GM12878 (cell line): ENCODE results near the gene C5orf15. TPM values are rescaled to one million over a fixed set of nuclear protein-coding genes. Genes with fewer than 3 reads are reported as not detected.

Experiments used
- ATAC-seq: fragments of 200-7000 bp; cut with Tn5 transposase; 3 replicates; pipeline ENCODE4 v1.9.1; 2020; ENCODE audit warnings: mild to moderate bottlenecking, moderate library complexity
- BruUV-seq: library from RNA; stranded (reverse); fragments of 400-500 nt; replicated peaks from 2 replicates; lab custom pipeline; 2021; lab: Mats Ljungman, UMichigan
- CTCF ChIA-PET: fragments of 300-600 bp; sonication (Branson Sonifier 250); formaldehyde crosslinking; extraction: SDS; loops from one replicate; lab custom pipeline; 2021; ENCODE audit warnings: inconsistent platforms; lab: Yijun Ruan, JAX
- POLR2A ChIA-PET: fragments of 350-600 bp; formaldehyde crosslinking; extraction: SDS; loops from one replicate; lab custom pipeline; 2021; ENCODE audit warnings: inconsistent platforms; lab: Charles Lee
- RAD21 ChIA-PET: fragments of 300-600 bp; sonication (Branson Sonifier 250); formaldehyde crosslinking; loops from one replicate; lab custom pipeline; 2023; ENCODE audit warnings: antibody characterized with exemption; ENCODE audit not compliant: unreplicated experiment; lab: Charles Lee
- SMC1A ChIA-PET: fragments of 300-600 bp; sonication (Branson Sonifier 250); formaldehyde crosslinking; loops from one replicate; lab custom pipeline; 2023; ENCODE audit not compliant: unreplicated experiment, uncharacterized antibody; lab: Charles Lee
- DNase-seq: peaks from one replicate; pipeline ENCODE4 v3.0.0-alpha.2; 2011; ENCODE audit warnings: low read depth, low spot score
- FAIRE-seq: peaks from 3 replicates; lab custom pipeline; 2011; peaks lifted over from hg19 to GRCh38; lab: Jason Lieb, UNC
- H2AFZ ChIP-seq: 2 replicates; pipeline ENCODE4 v1.6.0; 2011; ENCODE audit warnings: low read depth, low read length, control low read depth; ENCODE audit not compliant: control insufficient read depth
- H3K27ac ChIP-seq: 2 replicates; pipeline ENCODE4 v1.5.1; 2011; ENCODE audit warnings: control low read depth; ENCODE audit not compliant: control insufficient read depth, insufficient read depth
- H3K27me3 ChIP-seq, 2 experiments: replicated peaks in 1 of 2; 2 replicates each; pipeline versions ENCODE4 v1.6.0 to v1.6.1; 2011; ENCODE audit warnings: low read length in 1 of 2; ENCODE audit not compliant: control insufficient read depth in 2 of 2, insufficient read depth in 2 of 2
- H3K36me3 ChIP-seq, 2 experiments: 2 replicates each; pipeline ENCODE4 v1.5.1; 2011; ENCODE audit warnings: low read length in 1 of 2; ENCODE audit not compliant: control insufficient read depth in 2 of 2, insufficient read depth in 2 of 2
- H3K4me1 ChIP-seq: 2 replicates; pipeline ENCODE4 v1.6.1; 2011; ENCODE audit warnings: mild to moderate bottlenecking, low read length, moderate library complexity, mixed read lengths; ENCODE audit not compliant: control insufficient read depth, insufficient read depth
- H3K4me2 ChIP-seq: 2 replicates; pipeline ENCODE4 v1.6.0; 2011; ENCODE audit warnings: control low read depth; ENCODE audit not compliant: control insufficient read depth, insufficient read depth
- H3K4me3 ChIP-seq: fragments of 200-600 bp; sonication (generic); 2 replicates; pipeline ENCODE4 v1.5.1; 2016
- H3K79me2 ChIP-seq: 2 replicates; pipeline ENCODE4 v1.6.0; 2011; ENCODE audit warnings: low read length; ENCODE audit not compliant: control insufficient read depth, insufficient read depth
- H3K9ac ChIP-seq: 2 replicates; pipeline ENCODE4 v1.8.0; 2011; ENCODE audit warnings: low read length, control low read depth, mixed read lengths; ENCODE audit not compliant: control insufficient read depth, insufficient read depth
- H3K9me3 ChIP-seq: replicated peaks from 3 replicates; pipeline ENCODE4 v1.5.1; 2011; ENCODE audit warnings: mild to moderate bottlenecking, low read length; ENCODE audit not compliant: control insufficient read depth, insufficient read depth
- H4K20me1 ChIP-seq: 2 replicates; pipeline ENCODE4 v1.6.0; 2011; ENCODE audit not compliant: control insufficient read depth, insufficient read depth
- BACH1 ChIP-seq: fragments of 450-650 bp; IDR thresholded peaks from 2 replicates; pipeline ENCODE4 v1.6.1; 2017; ENCODE audit warnings: mild to moderate bottlenecking, borderline replicate concordance
- BMI1 ChIP-seq: fragments of 450-650 bp; IDR thresholded peaks from 2 replicates; pipeline ENCODE4 v1.6.1; 2016; ENCODE audit warnings: mild to moderate bottlenecking, moderate library complexity, borderline replicate concordance
- CBFB ChIP-seq: IDR thresholded peaks from 2 replicates; pipeline ENCODE4 v1.6.1; 2016; ENCODE audit warnings: antibody characterized with exemption, low read depth
- CREB1 ChIP-seq: IDR thresholded peaks from 2 replicates; pipeline ENCODE4 v1.6.1; 2012; ENCODE audit warnings: low read depth, mild to moderate bottlenecking, inconsistent platforms
- FOS ChIP-seq: IDR thresholded peaks from 3 replicates; pipeline ENCODE4 v1.6.1; 2011; ENCODE audit warnings: borderline replicate concordance; ENCODE audit not compliant: insufficient read length; ENCODE audit errors: extremely low read depth
- HDAC2 ChIP-seq: fragments of 200-600 bp; sonication (generic); IDR thresholded peaks from 2 replicates; pipeline ENCODE4 v1.6.1; 2017
- MTA3 ChIP-seq: IDR thresholded peaks from 2 replicates; pipeline ENCODE4 v1.6.1; 2012; ENCODE audit warnings: low read length, inconsistent platforms, borderline replicate concordance
- TCF12 ChIP-seq: IDR thresholded peaks from 2 replicates; pipeline ENCODE4 v1.6.1; 2011; ENCODE audit warnings: low read depth, mild to moderate bottlenecking, low read length
- YBX1 ChIP-seq: fragments of 450-650 bp; IDR thresholded peaks from 2 replicates; pipeline ENCODE4 v1.6.1; 2016; ENCODE audit warnings: antibody characterized with exemption
- ZZZ3 ChIP-seq: IDR thresholded peaks from 2 replicates; pipeline ENCODE4 v1.6.1; 2011; ENCODE audit warnings: low read depth; ENCODE audit not compliant: control insufficient read depth, insufficient read length
- WGBS: methylation state at CpG from one replicate; pipeline ENCODE4 v1.1.6; 2016; ENCODE audit warnings: low lambda C conversion rate; ENCODE audit not compliant: insufficient replicate concordance, insufficient coverage; ENCODE audit errors: missing lambda C conversion rate; 5-methylcytosine and 5-hydroxymethylcytosine counted together
- in situ Hi-C: fragments of 300-500 bp; cut with MboI; formaldehyde crosslinking; loops from 9 replicates; pipeline ENCODE4 v1.14.3; 2018; ENCODE audit warnings: mixed read lengths
- intact Hi-C: fragments of 100-400 bp; cut with micrococcal nuclease; formaldehyde crosslinking; loops from one replicate; pipeline ENCODE4 v1.14.2; 2022; ENCODE audit not compliant: unreplicated experiment
- polyA plus RNA-seq, 11 experiments: library from polyadenylated mRNA; depleted of rRNA in 4 of 11; unstranded in 6 of 11; stranded (reverse) in 5 of 11; fragments of >200 nt; fragmentation: Nextera tagmentation in 4 of 11; fragmentation: Illumina TruSeq in 1 of 11; extraction: Ambion mirVana in 4 of 11; extraction: Trizol in 1 of 11; gene quantifications; 1 replicate in 1 of 11; 2 replicates in 10 of 11; pipeline versions ENCODE4 v1.2.1 to v1.2.3, GENCODE V29; 2011 to 2016; ENCODE audit warnings: inconsistent platforms in 2 of 11, missing spikeins in 2 of 11, low read depth in 1 of 11
- total RNA-seq, 4 experiments: library from RNA; depleted of rRNA in 3 of 4; stranded (reverse); fragments of >200 nt in 3 of 4; fragmentation: Illumina TruSeq in 1 of 4; extraction: Trizol in 1 of 4; gene quantifications; 2 replicates each; pipeline versions ENCODE4 v1.2.1 to v1.2.3, GENCODE V29; 2013 to 2021
- TF ChIP-seq, protein P1 (sequence below): IDR thresholded peaks from 2 replicates; pipeline ENCODE4 v1.6.1; 2011; ENCODE audit warnings: mild to moderate bottlenecking, low read depth, low read length, moderate library complexity; ENCODE audit not compliant: insufficient replicate concordance
- TF ChIP-seq, protein P2 (sequence below): fragments of 450-650 bp; IDR thresholded peaks from 2 replicates; pipeline ENCODE4 v1.6.1; 2017; ENCODE audit warnings: mild to moderate bottlenecking
- TF ChIP-seq, protein P3 (sequence below): fragments of 450-650 bp; IDR thresholded peaks from 2 replicates; pipeline ENCODE4 v1.6.1; 2016; ENCODE audit warnings: mild to moderate bottlenecking, moderate library complexity, borderline replicate concordance
- TF ChIP-seq, protein P4 (sequence below): fragments of 450-650 bp; IDR thresholded peaks from 2 replicates; pipeline ENCODE4 v1.6.1; 2018; ENCODE audit warnings: borderline replicate concordance, mild to moderate bottlenecking; ENCODE audit not compliant: partially characterized antibody

The C5orf15 gene
- total and polyA plus RNA-seq, 10 of the 15 experiments (the other 5 are each of a cell fraction or from before 2014, with no cell fraction given): 21.7 to 69.6 (median 46.0) TPM

DNA sequence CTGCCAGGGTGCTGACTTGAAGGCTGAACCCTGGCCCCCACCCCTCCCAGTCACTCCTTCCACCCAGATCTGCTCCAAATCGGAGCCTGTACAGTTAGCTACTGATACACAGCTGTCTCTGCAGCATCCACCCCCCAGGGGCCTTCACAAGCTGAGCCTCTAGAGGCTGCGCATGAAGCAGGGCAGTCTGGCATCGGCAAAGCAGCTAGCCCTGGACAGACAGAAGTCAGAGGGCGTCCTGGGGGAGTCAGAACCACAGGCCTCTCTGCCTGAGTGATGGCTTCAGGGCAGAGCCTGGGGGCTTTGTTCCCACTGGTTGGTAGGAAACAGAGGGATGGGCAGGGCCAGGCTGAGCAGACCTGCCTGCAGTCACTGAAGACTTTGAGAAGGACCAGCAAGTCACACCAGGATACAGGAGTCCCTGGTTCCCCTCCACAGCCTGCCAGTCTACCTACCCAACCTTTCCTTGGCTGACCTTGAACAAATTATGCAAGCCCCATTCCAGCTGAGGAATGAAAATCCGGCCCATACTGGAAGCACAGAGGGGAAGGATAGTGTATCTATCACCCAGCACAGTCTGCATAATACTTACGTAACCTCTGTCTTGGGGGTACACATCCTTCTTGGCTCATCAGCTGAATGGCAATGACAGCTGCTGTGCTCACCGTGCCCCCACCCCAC lies 27.6 kb upstream of the C5orf15 start:
- peaks cover 88% of the 10 kb centered on the region for H3K79me2 ChIP-seq
- no peaks in the 10 kb centered on the region for H3K27me3 ChIP-seq
- H2AFZ ChIP-seq: no peak overlapping the region
- H3K27ac ChIP-seq: no peak overlapping the region
- ChIA-PET RAD21 (interaction anchor here (0.6 to 1.7 kb wide), 4 partner anchors 8 to 127 kb away, joined by 3 to 11 read pairs (median 5); no protein-coding TSS in a partner anchor), CTCF (interaction anchor here (0.6 to 9.8 kb wide), 27 partner anchors 8 to 984 kb away, joined by 3 to 179 read pairs (median 5); partner anchors contain the start of gene VDAC1), SMC1A (interaction anchor here (0.9 to 2.9 kb wide), 13 partner anchors 16 to 239 kb away, joined by 3 to 16 read pairs (median 4); no protein-coding TSS in a partner anchor), POLR2A (no interaction called here)
- intact Hi-C loops (no loop called here), in situ Hi-C loops (no loop called here)
- H4K20me1 ChIP-seq: peaks cover 45% of the 10 kb centered on the region
- H3K9me3 ChIP-seq: no peaks in the 10 kb centered on the region
- 73% methylated on average over 7 of the region's 7 CpGs for WGBS
- peak overlapping the region; percentile 2; the same call in 1 of the 2 replicates for H3K4me3 ChIP-seq
- no peak overlapping the region; the same call in 1 of the 2 replicates for H3K9ac ChIP-seq
- ATAC-seq (peak; percentile 31), DNase-seq (no peak), FAIRE-seq (no peak)
- H3K4me1 ChIP-seq: peaks cover 23% of the 10 kb centered on the region
- no TSS peak for BruUV-seq
- H3K4me2 ChIP-seq: peak overlapping the region; percentile 50
- peaks cover 10 to 13% of the 10 kb centered on the region in 2 experiments for H3K36me3 ChIP-seq
- TF ChIP-seq HDAC2 (no peak), TCF12 (no peak), BMI1 (no peak), BACH1 (no peak), FOS (no peak), ZZZ3 (no peak), YBX1 (no peak), CBFB (no peak), MTA3 (no peak), CREB1 (no peak)
- TF ChIP-seq, protein P1, sequence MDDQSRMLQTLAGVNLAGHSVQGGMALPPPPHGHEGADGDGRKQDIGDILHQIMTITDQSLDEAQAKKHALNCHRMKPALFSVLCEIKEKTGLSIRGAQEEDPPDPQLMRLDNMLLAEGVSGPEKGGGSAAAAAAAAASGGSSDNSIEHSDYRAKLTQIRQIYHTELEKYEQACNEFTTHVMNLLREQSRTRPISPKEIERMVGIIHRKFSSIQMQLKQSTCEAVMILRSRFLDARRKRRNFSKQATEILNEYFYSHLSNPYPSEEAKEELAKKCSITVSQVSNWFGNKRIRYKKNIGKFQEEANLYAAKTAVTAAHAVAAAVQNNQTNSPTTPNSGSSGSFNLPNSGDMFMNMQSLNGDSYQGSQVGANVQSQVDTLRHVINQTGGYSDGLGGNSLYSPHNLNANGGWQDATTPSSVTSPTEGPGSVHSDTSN: no peak
- TF ChIP-seq, protein P2, sequence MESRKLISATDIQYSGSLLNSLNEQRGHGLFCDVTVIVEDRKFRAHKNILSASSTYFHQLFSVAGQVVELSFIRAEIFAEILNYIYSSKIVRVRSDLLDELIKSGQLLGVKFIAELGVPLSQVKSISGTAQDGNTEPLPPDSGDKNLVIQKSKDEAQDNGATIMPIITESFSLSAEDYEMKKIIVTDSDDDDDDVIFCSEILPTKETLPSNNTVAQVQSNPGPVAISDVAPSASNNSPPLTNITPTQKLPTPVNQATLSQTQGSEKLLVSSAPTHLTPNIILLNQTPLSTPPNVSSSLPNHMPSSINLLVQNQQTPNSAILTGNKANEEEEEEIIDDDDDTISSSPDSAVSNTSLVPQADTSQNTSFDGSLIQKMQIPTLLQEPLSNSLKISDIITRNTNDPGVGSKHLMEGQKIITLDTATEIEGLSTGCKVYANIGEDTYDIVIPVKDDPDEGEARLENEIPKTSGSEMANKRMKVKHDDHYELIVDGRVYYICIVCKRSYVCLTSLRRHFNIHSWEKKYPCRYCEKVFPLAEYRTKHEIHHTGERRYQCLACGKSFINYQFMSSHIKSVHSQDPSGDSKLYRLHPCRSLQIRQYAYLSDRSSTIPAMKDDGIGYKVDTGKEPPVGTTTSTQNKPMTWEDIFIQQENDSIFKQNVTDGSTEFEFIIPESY: no peak
- TF ChIP-seq, protein P3, sequence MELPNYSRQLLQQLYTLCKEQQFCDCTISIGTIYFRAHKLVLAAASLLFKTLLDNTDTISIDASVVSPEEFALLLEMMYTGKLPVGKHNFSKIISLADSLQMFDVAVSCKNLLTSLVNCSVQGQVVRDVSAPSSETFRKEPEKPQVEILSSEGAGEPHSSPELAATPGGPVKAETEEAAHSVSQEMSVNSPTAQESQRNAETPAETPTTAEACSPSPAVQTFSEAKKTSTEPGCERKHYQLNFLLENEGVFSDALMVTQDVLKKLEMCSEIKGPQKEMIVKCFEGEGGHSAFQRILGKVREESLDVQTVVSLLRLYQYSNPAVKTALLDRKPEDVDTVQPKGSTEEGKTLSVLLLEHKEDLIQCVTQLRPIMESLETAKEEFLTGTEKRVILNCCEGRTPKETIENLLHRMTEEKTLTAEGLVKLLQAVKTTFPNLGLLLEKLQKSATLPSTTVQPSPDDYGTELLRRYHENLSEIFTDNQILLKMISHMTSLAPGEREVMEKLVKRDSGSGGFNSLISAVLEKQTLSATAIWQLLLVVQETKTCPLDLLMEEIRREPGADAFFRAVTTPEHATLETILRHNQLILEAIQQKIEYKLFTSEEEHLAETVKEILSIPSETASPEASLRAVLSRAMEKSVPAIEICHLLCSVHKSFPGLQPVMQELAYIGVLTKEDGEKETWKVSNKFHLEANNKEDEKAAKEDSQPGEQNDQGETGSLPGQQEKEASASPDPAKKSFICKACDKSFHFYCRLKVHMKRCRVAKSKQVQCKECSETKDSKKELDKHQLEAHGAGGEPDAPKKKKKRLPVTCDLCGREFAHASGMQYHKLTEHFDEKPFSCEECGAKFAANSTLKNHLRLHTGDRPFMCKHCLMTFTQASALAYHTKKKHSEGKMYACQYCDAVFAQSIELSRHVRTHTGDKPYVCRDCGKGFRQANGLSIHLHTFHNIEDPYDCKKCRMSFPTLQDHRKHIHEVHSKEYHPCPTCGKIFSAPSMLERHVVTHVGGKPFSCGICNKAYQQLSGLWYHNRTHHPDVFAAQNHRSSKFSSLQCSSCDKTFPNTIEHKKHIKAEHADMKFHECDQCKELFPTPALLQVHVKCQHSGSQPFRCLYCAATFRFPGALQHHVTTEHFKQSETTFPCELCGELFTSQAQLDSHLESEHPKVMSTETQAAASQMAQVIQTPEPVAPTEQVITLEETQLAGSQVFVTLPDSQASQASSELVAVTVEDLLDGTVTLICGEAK: no peak
- TF ChIP-seq, protein P4, sequence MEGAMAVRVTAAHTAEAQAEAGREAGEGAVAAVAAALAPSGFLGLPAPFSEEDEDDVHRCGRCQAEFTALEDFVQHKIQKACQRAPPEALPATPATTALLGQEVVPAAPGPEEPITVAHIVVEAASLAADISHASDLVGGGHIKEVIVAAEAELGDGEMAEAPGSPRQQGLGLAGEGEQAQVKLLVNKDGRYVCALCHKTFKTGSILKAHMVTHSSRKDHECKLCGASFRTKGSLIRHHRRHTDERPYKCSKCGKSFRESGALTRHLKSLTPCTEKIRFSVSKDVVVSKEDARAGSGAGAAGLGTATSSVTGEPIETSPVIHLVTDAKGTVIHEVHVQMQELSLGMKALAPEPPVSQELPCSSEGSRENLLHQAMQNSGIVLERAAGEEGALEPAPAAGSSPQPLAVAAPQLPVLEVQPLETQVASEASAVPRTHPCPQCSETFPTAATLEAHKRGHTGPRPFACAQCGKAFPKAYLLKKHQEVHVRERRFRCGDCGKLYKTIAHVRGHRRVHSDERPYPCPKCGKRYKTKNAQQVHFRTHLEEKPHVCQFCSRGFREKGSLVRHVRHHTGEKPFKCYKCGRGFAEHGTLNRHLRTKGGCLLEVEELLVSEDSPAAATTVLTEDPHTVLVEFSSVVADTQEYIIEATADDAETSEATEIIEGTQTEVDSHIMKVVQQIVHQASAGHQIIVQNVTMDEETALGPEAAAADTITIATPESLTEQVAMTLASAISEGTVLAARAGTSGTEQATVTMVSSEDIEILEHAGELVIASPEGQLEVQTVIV: no peak
